ENCODE data around the gene GNG4.

DNA sequence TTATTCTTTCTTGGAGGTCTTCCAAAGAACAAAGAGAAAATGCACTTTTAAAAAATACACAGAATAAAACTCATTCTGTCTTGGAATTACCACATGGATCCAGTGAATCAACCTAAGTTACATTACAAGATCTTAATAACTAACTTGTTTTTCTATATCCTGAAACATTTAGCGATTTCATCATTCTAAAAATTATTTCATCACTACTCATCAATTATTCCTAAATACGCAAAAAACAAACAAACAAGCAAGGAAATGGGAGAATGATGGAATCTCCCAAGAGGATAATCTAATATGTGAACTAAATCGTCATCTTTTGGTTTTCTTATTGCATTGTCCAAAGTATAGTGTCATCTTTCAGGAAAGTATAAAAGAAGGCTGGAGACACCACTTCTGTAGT is 38.5 kb upstream of the GNG4 start:
- no peak for TF ChIP-seq POLR2A (IDR thresholded peaks at IDR 0.05; ENCODE audit: low read depth, low read length)
- no peak for TF ChIP-seq POLR2AphosphoS5 (IDR thresholded peaks at IDR 0.05; ENCODE audit: low read depth, low read length)
- no peak for TF ChIP-seq SPI1 (IDR thresholded peaks at IDR 0.05; ENCODE audit: low read depth, low read length)
